Endothelial cell (in vitro differentiated cells): Measurements from ENCODE around the gene LETM1. TPM values are rescaled to one million over a fixed set of nuclear protein-coding genes. Genes with fewer than 3 reads are reported as not detected.
"Not testable (repeated sequence)": the region's sequence is repeated elsewhere in the genome, so short reads cannot be mapped to it uniquely, and the experiment has no call there.

ENCODE experiments used
- DNase-seq: peaks from one replicate; pipeline ENCODE4 v3.0.0; 2021; ENCODE audit warnings: low spot score
- H3K27ac Mint-ChIP-seq: one replicate; pipeline ENCODE4 v1.8.0; 2021; ENCODE audit warnings: mixed read lengths, inconsistent platforms; ENCODE audit not compliant: unreplicated experiment
- H3K27me3 Mint-ChIP-seq: one replicate; pipeline ENCODE4 v1.8.0; 2021; ENCODE audit warnings: mild to moderate bottlenecking, moderate library complexity, mixed read lengths, inconsistent platforms; ENCODE audit not compliant: unreplicated experiment
- H3K36me3 Mint-ChIP-seq: one replicate; pipeline ENCODE4 v1.8.0; 2021; ENCODE audit warnings: mild to moderate bottlenecking, low read depth, mixed read lengths, inconsistent platforms; ENCODE audit not compliant: unreplicated experiment
- H3K4me1 Mint-ChIP-seq: one replicate; pipeline ENCODE4 v1.8.0; 2021; ENCODE audit warnings: mild to moderate bottlenecking, mixed read lengths, inconsistent platforms; ENCODE audit not compliant: unreplicated experiment
- H3K4me3 Mint-ChIP-seq: one replicate; pipeline ENCODE4 v1.8.0; 2021; ENCODE audit warnings: mild to moderate bottlenecking, mixed read lengths, inconsistent platforms; ENCODE audit not compliant: unreplicated experiment
- H3K9me3 Mint-ChIP-seq: one replicate; pipeline ENCODE4 v1.8.0; 2021; ENCODE audit warnings: mixed read lengths, inconsistent platforms; ENCODE audit not compliant: unreplicated experiment
- CTCF ChIP-seq: fragments of 200-600 bp; sonication (generic); IDR thresholded peaks from one replicate; pipeline ENCODE4 v1.5.0; 2021; ENCODE audit warnings: antibody characterized with exemption; ENCODE audit not compliant: unreplicated experiment
- total RNA-seq: library from RNA; stranded (reverse); fragmentation: NEBNext Ultra II Directional; extraction: Animal tissue kit (Norgen Biotek cat#: 25700); gene quantifications from one replicate; pipeline ENCODE4 v1.2.1, GENCODE V29; 2021; ENCODE audit not compliant: unreplicated experiment

LETM1 gene
- total RNA-seq, 1 donor from 2014 or later, result 37.1 TPM

GRCh38 chr4:1852904-1853623 lies 2.9 kb downstream of the LETM1 start:
- DNase-seq, result no peak
- Mint-ChIP-seq H3K4me3 (no peak overlapping the region), H3K36me3 (no peaks in the 10 kb centered on the region), H3K9me3 (no peaks in the 10 kb centered on the region), H3K27ac (no peak overlapping the region), H3K4me1 (no peaks in the 10 kb centered on the region), H3K27me3 (peaks cover 5% of the 10 kb centered on the region)
- TF ChIP-seq CTCF, result no peak

- Mint-ChIP-seq H3K9me3 (no peaks in the 10 kb centered on the region), H3K4me1 (no peaks in the 10 kb centered on the region), H3K27ac (no peak overlapping the region), H3K4me3 (no peak overlapping the region), H3K36me3 (no peaks in the 10 kb centered on the region), H3K27me3 (peaks cover 4% of the 10 kb centered on the region)
- TF ChIP-seq CTCF, result no peak
- no peak for DNase-seq
These were observed 4.2 kb downstream of the LETM1 start for GRCh38 chr4:1851575-1852410.

- Mint-ChIP-seq H3K4me3 (no peak overlapping the region), H3K4me1 (no peaks in the 10 kb centered on the region), H3K27me3 (peaks cover 4% of the 10 kb centered on the region), H3K9me3 (no peaks in the 10 kb centered on the region), H3K36me3 (no peaks in the 10 kb centered on the region), H3K27ac (no peak overlapping the region)
- no peak for TF ChIP-seq CTCF
- no peak for DNase-seq
These were observed 4.8 kb downstream of the LETM1 start for GRCh38 chr4:1851160-1851559.

- no peak for DNase-seq
- H3K9me3 Mint-ChIP-seq, result no peaks in the 10 kb centered on the region
- H3K4me3 Mint-ChIP-seq, result no peak overlapping the region
- peaks cover 4% of the 10 kb centered on the region for H3K27me3 Mint-ChIP-seq
- no peak overlapping the region for H3K27ac Mint-ChIP-seq
- no peaks in the 10 kb centered on the region for H3K4me1 Mint-ChIP-seq
- TF ChIP-seq CTCF, result no peak
- no peaks in the 10 kb centered on the region for H3K36me3 Mint-ChIP-seq
These were observed 5.7 kb downstream of the LETM1 start for GRCh38 chr4:1850276-1850675.

- Mint-ChIP-seq H3K9me3 (no peaks in the 10 kb centered on the region), H3K36me3 (peaks cover 15% of the 10 kb centered on the region), H3K4me3 (no peak overlapping the region), H3K4me1 (no peaks in the 10 kb centered on the region), H3K27ac (no peak overlapping the region), H3K27me3 (no peaks in the 10 kb centered on the region)
- no peak for DNase-seq
- TF ChIP-seq CTCF, result no peak
These were observed 9.4 kb downstream of the LETM1 start for GRCh38 chr4:1846580-1846979.

- not testable (repeated sequence) for H3K4me1 Mint-ChIP-seq, H3K4me3 Mint-ChIP-seq, H3K27ac Mint-ChIP-seq, DNase-seq, H3K27me3 Mint-ChIP-seq, H3K9me3 Mint-ChIP-seq
- peaks cover 22% of the 10 kb centered on the region for H3K36me3 Mint-ChIP-seq
These were observed 11.3 kb downstream of the LETM1 start for GRCh38 chr4:1844618-1845017.
